ENCODE measurements around the gene SEMA7A.

The SEMA7A gene

DNA sequence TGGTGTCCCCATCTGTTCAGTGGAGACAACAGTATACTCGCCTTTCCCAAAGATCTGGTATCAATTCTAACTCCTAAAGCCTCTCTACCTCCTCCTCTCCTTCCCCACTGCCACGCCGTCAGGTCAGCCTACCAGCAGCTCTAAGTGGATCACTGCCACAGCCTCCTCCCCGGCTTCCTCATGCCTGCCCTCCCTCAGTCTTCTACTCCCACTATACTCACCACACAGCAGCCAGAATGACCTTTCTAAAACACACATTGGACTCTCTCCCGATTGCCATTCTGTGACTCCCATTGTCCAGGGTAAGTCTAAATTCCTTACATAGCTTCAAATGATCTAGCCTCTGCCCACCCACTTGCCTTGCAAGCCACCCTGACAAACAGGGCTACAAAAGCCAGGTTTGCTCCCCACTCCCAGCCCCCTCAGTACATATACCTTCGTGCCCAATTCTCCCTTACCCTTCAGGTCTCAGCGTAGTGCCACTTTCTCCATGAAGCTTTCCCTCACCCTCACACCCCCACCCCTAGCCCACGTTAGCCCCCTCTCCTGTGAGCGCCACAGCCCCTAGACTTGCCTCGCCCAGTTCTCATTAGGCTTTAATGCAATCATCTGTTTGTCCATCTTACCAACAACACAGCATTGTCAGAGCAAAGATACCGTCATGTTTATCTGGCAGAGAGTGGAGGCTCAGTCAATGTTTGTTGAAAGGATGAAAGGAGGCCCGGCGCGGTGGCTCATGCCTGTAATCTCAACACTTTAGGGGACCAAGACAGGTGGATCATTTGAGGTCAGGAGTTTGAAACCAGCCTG lies 9.5 kb upstream of the SEMA7A start:
- no peak overlapping the region for H3K4me2 ChIP-seq (ENCODE audit: low read length)
- H3K4me1 ChIP-seq (ENCODE audit: control insufficient read depth, low read length) = no peaks in the 10 kb centered on the region
- no peaks in the 10 kb centered on the region for H3K9me2 ChIP-seq (replicated peaks; ENCODE audit: control insufficient read depth, low read length)
- H3K27me3 ChIP-seq (ENCODE audit: control insufficient read depth, low read length) = peaks cover 38% of the 10 kb centered on the region
- no peaks in the 10 kb centered on the region for H3K79me2 ChIP-seq (ENCODE audit: control insufficient read depth, low read length)
- H3K36me3 ChIP-seq (ENCODE audit: control insufficient read depth, low read length) = peaks cover 7% of the 10 kb centered on the region; the same call in 1 of the 2 replicates
- H3F3A ChIP-seq (ENCODE audit: control insufficient read depth, insufficient read depth) = no peaks in the 10 kb centered on the region
- no peaks in the 10 kb centered on the region for H3K9me3 ChIP-seq (ENCODE audit: control insufficient read depth, insufficient read depth, low read length)
- no peaks in the 10 kb centered on the region; the same call in 1 of the 2 replicates for H4K20me1 ChIP-seq (ENCODE audit: control insufficient read depth, insufficient read depth, low read depth, low read length)
- no peak overlapping the region for H3K4me3 ChIP-seq (ENCODE audit: low read length)
- no peak overlapping the region for H3K27ac ChIP-seq (ENCODE audit: low read depth, low read length)
- TF ChIP-seq EZH2phosphoT487 (IDR thresholded peaks at IDR 0.05; ENCODE audit: borderline replicate concordance, low read length) = no peak
- TF ChIP-seq, protein P1, sequence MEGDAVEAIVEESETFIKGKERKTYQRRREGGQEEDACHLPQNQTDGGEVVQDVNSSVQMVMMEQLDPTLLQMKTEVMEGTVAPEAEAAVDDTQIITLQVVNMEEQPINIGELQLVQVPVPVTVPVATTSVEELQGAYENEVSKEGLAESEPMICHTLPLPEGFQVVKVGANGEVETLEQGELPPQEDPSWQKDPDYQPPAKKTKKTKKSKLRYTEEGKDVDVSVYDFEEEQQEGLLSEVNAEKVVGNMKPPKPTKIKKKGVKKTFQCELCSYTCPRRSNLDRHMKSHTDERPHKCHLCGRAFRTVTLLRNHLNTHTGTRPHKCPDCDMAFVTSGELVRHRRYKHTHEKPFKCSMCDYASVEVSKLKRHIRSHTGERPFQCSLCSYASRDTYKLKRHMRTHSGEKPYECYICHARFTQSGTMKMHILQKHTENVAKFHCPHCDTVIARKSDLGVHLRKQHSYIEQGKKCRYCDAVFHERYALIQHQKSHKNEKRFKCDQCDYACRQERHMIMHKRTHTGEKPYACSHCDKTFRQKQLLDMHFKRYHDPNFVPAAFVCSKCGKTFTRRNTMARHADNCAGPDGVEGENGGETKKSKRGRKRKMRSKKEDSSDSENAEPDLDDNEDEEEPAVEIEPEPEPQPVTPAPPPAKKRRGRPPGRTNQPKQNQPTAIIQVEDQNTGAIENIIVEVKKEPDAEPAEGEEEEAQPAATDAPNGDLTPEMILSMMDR (IDR thresholded peaks at IDR 0.05; ENCODE audit: low read depth, low read length, poor library complexity, severe bottlenecking) = no peak

DNA sequence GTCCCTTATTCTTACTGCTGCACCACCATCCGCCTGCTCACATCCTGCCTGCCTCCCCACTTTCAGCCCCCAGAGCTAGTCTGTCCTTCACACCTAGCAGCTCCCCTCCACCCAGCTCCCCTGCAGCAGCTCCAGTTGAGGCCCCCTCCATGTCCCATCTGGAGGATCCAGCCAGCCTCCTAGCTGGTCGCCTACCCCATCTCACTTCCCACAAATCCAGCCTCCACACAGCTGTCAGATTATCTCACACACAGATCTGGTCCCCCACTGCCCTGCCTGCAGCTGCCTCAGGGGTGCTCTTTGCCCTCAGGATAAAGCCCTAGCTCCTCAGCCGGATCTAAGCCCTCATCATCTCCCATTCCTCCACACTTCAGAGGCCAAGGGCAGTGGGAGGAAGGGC lies 8.8 kb upstream of the SEMA7A start:
- H4K20me1 ChIP-seq (ENCODE audit: control insufficient read depth, insufficient read depth, low read depth, low read length) = no peaks in the 10 kb centered on the region; the same call in 1 of the 2 replicates
- H3K27me3 ChIP-seq (ENCODE audit: control insufficient read depth, low read length) = peaks cover 41% of the 10 kb centered on the region
- no peak overlapping the region for H3K4me3 ChIP-seq (ENCODE audit: low read length)
- no peak overlapping the region for H3K27ac ChIP-seq (ENCODE audit: low read depth, low read length)
- no peaks in the 10 kb centered on the region for H3F3A ChIP-seq (ENCODE audit: control insufficient read depth, insufficient read depth)
- peaks cover 6% of the 10 kb centered on the region; the same call in 1 of the 2 replicates for H3K36me3 ChIP-seq (ENCODE audit: control insufficient read depth, low read length)
- H3K4me2 ChIP-seq (ENCODE audit: low read length) = no peak overlapping the region
- no peaks in the 10 kb centered on the region for H3K4me1 ChIP-seq (ENCODE audit: control insufficient read depth, low read length)
- H3K9me2 ChIP-seq (replicated peaks; ENCODE audit: control insufficient read depth, low read length) = no peaks in the 10 kb centered on the region
- TF ChIP-seq, protein P1 (IDR thresholded peaks at IDR 0.05; ENCODE audit: low read depth, low read length, poor library complexity, severe bottlenecking) = no peak
- TF ChIP-seq EZH2phosphoT487 (IDR thresholded peaks at IDR 0.05; ENCODE audit: borderline replicate concordance, low read length) = no peak
- no peaks in the 10 kb centered on the region for H3K9me3 ChIP-seq (ENCODE audit: control insufficient read depth, insufficient read depth, low read length)
- H3K79me2 ChIP-seq (ENCODE audit: control insufficient read depth, low read length) = no peaks in the 10 kb centered on the region

DNA sequence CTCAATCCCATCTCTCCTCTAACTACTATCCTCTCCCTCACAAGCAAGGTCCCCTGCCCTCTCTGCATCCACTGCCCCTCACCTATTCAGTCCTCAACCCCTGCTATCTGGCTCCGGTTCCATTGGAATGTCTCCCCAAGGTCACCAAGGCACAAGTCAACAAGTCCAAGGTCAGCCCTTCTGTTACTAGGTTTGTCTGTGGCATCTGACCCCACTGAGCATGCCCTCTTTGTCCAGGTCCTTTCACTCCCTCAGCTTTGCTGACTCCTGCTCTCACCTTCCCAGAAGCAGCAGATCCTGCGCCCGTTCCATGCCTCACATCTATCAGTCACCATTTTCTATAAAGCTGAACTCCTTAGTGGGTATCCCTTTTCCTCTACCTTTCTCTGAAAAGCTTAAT lies 8.3 kb upstream of the SEMA7A start:
- Histone ChIP-seq H3K36me3 (ENCODE audit: control insufficient read depth, low read length) (peaks cover 2% of the 10 kb centered on the region; the same call in 1 of the 2 replicates), H3K4me1 (ENCODE audit: control insufficient read depth, low read length) (no peaks in the 10 kb centered on the region), H3K79me2 (ENCODE audit: control insufficient read depth, low read length) (no peaks in the 10 kb centered on the region), H3K27me3 (ENCODE audit: control insufficient read depth, low read length) (peaks cover 44% of the 10 kb centered on the region), H3F3A (ENCODE audit: control insufficient read depth, insufficient read depth) (no peaks in the 10 kb centered on the region), H3K4me2 (ENCODE audit: low read length) (no peak overlapping the region), H3K9me2 (replicated peaks; ENCODE audit: control insufficient read depth, low read length) (no peaks in the 10 kb centered on the region), H3K9me3 (ENCODE audit: control insufficient read depth, insufficient read depth, low read length) (no peaks in the 10 kb centered on the region), H3K27ac (ENCODE audit: low read depth, low read length) (no peak overlapping the region), H4K20me1 (ENCODE audit: control insufficient read depth, insufficient read depth, low read depth, low read length) (no peaks in the 10 kb centered on the region; the same call in 1 of the 2 replicates), H3K4me3 (ENCODE audit: low read length) (no peak overlapping the region)
- TF ChIP-seq EZH2phosphoT487 (IDR thresholded peaks at IDR 0.05; ENCODE audit: borderline replicate concordance, low read length) = no peak
- TF ChIP-seq, protein P1 (IDR thresholded peaks at IDR 0.05; ENCODE audit: low read depth, low read length, poor library complexity, severe bottlenecking) = no peak
